Measurements from ENCODE around the gene TMEM163.
"Not testable (repeated sequence)": the region's sequence is repeated elsewhere in the genome, so short reads cannot be mapped to it uniquely, and the experiment has no call there.

TMEM163 gene

DNA sequence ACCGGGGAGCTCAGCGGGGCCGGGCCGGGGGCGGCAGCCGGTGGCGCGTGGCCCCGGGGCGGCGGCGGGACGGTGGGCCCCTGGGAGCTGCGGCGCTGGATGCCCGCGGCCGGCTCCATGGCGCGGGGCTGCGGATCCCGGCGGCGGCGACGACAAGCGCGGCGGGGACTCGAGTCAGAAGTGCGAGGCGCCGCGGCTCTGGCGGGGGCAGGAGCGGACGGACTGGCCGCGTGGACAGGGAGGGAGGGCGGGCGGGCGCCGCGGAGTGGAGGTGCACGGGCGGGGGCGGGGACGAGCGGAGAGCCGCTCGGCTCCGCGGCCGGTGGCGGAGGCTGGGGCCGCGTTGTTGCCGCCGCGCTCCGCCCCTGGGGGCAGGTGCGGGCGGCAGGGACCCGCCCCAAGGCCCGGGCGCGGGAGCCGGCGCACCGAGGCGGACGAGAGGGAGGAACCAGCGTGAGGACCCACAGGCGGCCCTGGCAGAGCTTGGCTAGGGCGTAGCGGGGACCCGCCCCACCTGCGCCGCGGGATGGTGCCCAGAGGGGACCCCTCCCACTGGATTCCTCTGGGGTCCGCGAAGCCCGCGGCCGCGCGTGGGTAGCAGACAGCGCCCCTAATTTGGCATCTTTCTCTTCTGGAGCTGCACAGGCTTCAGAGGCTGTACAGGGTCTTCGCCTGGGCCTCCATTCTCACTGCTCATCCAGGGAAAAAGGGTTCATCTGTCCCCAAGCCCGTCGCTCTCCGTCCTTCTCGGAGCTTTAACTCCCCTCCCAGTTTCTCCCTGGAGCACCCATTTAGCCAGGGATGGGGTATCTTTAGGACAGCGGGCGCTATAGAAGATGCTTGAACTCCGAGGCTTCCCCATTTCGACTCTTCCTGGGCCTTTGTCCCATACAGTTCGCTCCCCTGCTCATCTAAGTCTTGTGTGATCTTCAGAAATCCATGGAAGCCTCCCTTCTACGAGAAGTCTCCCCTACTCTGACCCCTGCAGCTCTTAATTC is at the start of gene TMEM163:
TSS of gene TMEM163 (minus strand) at position 184 of the 998 bp plus-strand sequence.
- peak; percentile 72 for DNase-seq

- DNase-seq = no peak
Observed at GRCh38 chr2:134766583-134766982, 47.8 kb upstream of the TMEM163 start.

DNA sequence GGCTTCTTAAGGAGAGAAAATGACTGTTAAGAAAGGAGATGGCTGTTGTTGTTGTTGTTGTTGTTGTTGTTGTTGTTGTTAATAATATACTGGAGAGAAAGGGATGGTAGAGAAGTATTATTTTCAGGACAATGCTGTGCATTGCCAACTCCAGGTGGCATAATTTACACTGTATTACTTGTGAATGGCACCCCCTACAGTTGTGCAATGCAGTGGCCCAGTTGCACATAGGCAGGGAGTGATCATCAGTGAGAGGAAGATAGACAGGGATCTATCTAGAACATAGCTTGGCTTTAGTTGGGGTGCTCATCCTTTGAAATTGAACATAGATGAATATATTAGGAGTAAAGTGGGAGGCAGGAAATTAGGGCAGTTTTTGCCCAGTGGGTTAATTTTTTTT is 47.2 kb upstream of the TMEM163 start:
- no peak for DNase-seq

DNA sequence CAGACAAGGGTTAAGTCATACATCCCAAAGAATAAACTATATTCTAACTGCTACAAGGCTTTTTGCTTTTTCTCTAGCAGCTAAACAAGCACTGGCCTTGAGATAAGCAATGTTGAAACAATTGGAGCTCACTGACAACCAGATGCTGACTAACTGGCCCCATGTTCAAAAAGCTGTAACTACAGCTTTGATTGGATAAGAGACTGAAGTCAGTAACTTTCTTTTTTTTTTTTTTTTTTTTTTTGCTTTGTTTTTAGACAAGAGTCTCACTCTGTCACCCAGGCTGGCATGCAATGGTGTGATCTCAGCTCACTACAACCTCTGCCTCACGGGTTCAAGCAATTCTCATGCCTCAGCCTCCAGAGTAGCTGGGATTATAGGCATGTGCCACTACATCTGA is 45.4 kb upstream of the TMEM163 start:
- no peak for DNase-seq

GRCh38 chr2:134763164-134763710 is 44.4 kb upstream of the TMEM163 start:
- no peak for DNase-seq

DNA sequence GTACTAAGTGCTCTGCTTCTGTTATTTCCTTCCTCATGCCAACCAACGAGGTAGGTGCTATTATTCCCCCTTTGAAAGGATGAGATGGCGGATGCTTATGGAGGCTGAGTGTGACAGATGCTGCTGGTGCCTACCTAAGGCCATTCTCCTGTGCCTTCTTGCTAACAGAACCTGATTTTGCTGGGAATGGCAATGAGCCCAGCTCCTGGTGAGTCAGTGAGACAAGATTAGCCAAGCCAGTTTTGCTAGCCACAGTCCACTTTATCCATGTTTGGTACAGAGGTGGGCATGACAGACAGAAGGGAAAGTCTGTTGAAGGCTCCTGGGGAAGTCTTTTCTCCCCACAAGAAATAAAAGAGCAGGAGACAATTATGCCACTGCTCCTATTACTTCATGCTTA is 43.7 kb upstream of the TMEM163 start:
- DNase-seq = no peak

DNA sequence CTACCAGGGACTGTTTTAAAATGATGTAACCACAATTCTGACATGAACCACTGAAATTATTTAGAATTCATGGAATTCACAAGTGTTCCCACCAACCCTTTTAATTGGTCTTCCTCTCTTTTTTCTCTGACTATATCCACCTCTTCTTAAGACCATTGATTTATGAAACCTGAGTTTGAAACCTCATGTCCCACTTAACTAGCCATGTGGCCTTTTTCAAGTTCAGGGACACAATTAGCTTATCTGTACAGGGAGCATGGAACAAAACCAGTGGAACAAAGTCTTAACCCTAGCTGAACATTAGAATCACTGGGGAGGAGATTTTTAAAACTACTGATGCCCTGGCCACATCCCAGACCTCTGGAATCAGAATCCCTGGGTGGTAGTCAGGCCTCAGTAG is 41.6 kb upstream of the TMEM163 start:
- DNase-seq = no peak

DNA sequence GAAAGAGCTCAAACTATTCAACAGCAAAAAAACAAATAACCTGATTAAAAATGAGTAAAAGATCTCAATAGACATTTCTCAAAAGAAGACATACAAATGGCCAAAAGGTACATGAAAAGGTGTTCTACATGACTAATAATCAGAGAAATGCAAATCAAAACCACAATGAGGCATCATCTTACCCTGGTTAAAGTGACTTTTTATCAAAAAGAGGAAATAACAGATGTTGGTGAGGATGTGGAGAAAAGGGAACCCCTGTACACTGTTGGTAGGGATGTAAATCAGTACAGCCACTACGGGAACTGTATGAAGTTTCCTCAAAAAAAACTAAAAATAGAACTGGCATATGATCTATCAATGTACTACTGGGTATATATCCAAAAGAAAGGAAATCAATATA is 39.8 kb upstream of the TMEM163 start:
- no peak for DNase-seq

DNA sequence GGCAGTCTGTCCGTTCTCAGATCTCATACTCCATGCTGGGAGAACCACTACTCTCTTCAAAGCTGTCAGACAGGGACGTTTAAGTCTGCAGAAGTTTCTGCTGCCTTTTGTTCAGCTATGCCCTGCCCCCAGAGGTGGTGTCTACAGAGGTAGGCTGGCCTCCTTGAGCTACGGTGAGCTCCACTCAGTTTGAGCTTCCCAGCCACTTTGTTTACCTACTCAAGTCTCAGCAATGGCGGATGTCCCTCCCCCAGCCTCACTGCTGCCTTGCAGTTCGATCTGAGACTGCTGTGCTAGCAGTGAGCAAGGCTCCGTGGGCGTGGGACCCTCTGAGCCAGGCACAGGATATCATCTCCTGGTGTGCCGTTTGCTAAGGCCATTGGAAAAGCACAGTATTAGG is 33.2 kb upstream of the TMEM163 start:
- DNase-seq = not testable (repeated sequence)

DNA sequence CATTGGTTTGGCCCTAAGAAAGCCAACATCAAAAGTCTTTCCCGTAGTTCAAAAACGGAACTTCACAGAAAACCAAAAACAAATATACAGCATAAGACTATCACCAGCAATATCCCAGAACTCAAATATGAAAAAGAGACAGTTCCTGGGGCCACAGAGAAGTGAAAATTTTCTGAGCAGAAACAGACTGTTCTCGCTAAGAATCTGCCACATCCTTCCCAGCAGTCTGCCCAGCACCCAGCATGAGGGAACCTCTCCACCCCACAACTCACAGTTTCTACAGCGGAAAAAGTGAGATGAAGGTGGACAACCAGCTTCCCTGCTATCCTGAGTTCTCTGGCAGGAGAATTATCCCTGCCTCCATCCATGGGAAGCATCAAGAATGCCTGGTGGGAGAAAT is 26.7 kb upstream of the TMEM163 start:
- no peak for DNase-seq

DNA sequence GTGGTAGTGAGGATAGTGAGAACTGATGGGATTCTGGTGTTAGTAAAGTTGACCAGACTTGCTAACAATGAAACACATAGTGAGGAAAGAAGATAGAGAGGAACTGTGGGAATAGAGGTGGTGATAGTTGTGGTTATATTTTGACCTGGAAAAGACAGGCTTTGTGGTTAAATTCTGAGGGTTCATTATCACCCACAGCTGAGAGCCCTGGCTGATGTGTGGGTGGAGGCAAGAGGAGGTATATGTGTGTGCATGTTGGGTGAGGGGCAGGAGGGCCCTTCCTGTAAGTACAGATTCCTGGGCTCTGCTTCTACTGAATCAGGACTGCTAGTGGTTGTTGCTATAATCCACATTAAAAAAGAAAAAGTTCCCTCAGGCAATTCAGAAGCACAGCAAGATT is 26.2 kb upstream of the TMEM163 start:
- no peak for DNase-seq

GRCh38 chr2:134739879-134740301 is 21.1 kb upstream of the TMEM163 start:
- DNase-seq = no peak

DNA sequence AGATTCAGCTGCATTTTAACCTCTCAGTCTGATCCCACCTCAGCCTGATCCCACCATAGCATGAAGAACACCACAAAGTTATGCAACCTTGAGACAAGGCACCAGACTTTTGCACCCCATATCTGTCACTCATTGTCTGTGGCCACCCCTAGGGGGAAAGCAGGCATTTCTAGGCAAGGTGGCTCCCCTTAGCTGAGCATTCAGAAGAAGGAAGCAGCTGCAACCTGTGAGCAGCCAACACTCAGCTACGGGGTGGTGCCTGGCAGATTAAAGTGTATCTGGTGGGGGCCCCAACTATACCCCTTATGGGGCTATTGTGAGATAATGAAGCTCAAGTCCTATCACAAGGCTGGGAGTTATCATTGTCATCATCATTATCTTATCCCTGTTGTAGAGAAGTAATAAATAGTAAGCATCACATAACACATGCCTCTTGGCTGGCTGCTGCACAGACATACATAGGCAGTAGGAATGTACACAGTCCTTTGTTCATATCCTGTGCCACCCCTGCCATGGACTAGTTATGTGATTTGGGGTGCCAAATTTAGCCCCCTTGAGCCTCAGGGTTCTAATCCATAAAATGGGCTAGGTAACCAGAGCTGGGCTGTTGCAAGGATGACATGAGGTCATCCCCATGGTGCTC is 20.6 kb upstream of the TMEM163 start:
- no peak for DNase-seq

- DNase-seq = no peak
Observed at GRCh38 chr2:134738141-134738870, 19.5 kb upstream of the TMEM163 start.

GRCh38 chr2:134737671-134738070 is 18.9 kb upstream of the TMEM163 start:
- DNase-seq = no peak

DNA sequence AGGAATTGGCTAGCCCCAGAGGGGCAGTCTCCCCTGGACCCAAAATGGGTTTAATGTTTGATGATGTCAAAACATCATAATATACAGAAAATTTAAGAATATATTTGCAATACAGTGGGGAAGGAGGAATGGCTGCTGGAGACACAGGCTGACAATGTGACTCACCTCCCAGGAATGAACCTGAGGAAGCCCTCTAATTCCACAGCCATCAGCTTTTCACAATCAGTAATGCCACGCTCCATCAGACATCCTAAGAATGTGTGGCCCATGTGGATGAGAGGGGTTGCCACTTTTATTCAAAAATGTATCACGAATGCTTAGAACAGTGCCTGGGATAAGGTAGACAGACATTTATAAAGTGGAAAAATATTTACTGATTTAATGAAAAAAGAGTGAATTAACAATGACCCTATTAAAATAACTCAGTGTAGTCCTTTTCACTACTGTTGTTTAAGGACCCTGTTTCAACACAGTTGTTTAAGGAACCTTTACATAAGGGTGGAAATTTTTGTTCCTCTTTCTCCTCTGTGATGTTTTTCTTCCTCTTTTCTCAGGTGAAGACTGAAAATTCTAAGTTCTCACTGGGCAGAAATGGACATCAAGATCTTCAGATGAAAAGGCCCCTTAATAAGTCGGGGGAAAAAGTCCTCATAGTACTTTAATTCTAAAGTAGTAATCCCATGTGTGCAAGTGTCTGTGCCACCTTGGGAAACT is 17.5 kb upstream of the TMEM163 start:
- no peak for DNase-seq

GRCh38 chr2:134728163-134728562 is 9.4 kb upstream of the TMEM163 start:
- DNase-seq = no peak

DNA sequence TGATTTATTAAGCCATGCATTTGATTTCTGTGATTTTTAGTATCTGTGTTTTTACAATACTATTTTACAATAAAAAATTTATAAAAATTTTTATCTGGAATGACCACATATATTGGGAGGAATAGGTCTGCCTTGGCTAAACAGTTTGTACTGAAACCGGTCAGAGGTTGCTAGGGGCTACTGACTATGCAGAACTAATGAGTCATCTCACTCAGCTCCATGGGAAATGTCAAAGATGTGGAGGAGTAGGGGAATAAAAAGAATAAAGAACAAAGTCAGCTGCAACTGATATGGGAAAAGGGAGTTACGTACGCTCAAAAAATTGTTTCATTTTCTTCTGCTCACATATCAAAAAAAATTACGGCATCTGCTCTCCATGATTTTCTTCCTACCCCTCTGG is 8.6 kb upstream of the TMEM163 start:
- no peak for DNase-seq

DNA sequence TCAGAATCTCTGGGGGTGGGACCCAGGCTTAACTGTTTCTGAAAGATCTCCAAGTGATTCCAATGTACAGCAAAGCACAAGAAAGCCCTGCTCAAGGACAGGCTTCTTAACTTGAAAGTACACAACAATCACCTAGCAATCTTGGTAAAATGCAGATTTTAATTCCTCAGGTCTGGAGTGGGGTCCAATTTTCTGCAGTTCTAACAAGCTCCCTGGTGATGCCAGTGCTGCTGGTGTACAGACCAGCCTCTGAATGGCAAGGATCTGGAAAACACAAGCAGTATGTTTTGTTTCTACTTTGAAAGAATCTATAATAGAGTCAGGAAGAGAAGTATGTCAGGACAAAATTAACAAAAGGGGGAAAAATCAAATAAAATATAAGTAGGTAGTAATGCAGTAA is 7.8 kb upstream of the TMEM163 start:
- DNase-seq = no peak

GRCh38 chr2:134725876-134726275 is 7.1 kb upstream of the TMEM163 start:
- DNase-seq = no peak

GRCh38 chr2:134724341-134724740 is 5.5 kb upstream of the TMEM163 start:
- no peak for DNase-seq

DNA sequence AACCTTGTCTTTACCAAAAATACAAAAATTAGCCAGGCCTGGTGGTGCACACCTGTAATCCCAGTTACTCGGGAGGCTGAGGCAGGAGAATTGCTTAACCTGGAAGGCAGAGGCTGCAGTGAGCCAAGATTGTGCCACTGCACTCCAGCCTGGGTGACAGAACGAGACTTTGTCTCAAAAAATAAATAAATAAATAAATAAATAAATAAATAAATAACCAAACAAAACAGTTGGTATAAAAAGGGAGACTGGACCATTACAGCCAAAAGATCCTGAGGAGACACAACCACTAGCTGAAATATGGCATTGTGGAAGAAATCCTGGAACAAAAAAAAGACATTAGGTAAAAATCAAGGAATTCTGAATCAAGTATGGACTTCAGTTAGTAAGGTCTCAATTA is 4.9 kb upstream of the TMEM163 start:
- DNase-seq = not testable (repeated sequence)

Data from retina (tissue), 1 donor.